Tibial nerve (tissue), 4 donors: ENCODE measurements around the gene FSD2. TPM values are rescaled to one million over a fixed set of nuclear protein-coding genes. Genes with fewer than 3 reads are reported as not detected.

Source experiments
- DNase-seq, 2 donors: peaks; one replicate each; pipeline ENCODE4 v3.0.0-alpha.2; 2019; ENCODE audit warnings: low spot score in 2 of 2
- H3K27ac ChIP-seq, 4 donors: fragments of 200-600 bp; sonication (generic) in 3 of 4; one replicate each; pipeline ENCODE4 v1.5.1; 2017 to 2019; ENCODE audit warnings: mild to moderate bottlenecking in 1 of 4
- H3K27me3 ChIP-seq, 2 donors: fragments of 200-600 bp; sonication (generic) in 1 of 2; one replicate each; pipeline versions ENCODE4 v1.5.1 to v1.6.0; 2017 to 2019
- H3K36me3 ChIP-seq, 3 donors: fragments of 200-600 bp; sonication (generic); one replicate each; pipeline ENCODE4 v1.5.1; 2018 to 2019
- H3K4me1 ChIP-seq, 4 donors: fragments of 200-600 bp; sonication (generic) in 3 of 4; one replicate each; pipeline ENCODE4 v1.5.1; 2017 to 2019
- H3K4me3 ChIP-seq, 4 donors: fragments of 200-600 bp; sonication (generic) in 3 of 4; one replicate each; pipeline ENCODE4 v1.5.1; 2017 to 2019; ENCODE audit warnings: mild to moderate bottlenecking in 1 of 4, moderate library complexity in 1 of 4
- H3K9me3 ChIP-seq, 4 donors: fragments of 200-600 bp; sonication (generic) in 3 of 4; one replicate each; pipeline ENCODE4 v1.5.1; 2017 to 2019
- EP300 ChIP-seq, 2 donors: sonication (generic); formaldehyde crosslinking; IDR thresholded peaks; one replicate each; pipeline ENCODE4 v1.6.1; 2017; ENCODE audit warnings: antibody characterized with exemption in 2 of 2, mild to moderate bottlenecking in 1 of 2
- POLR2A ChIP-seq, 2 donors: fragments of 450-650 bp; IDR thresholded peaks; one replicate each; pipeline ENCODE4 v1.6.1; 2017; ENCODE audit warnings: antibody characterized with exemption in 2 of 2, mild to moderate bottlenecking in 2 of 2, moderate library complexity in 2 of 2
- WGBS, 2 donors: methylation state at CpG; one replicate each; pipeline ENCODE4 v1.1.5; 2018; 5-methylcytosine and 5-hydroxymethylcytosine counted together
- total RNA-seq, 4 donors: library from RNA; depleted of rRNA; stranded (reverse); fragments of >200 nt; gene quantifications; one replicate each; pipeline ENCODE4 v1.1.0, GENCODE V29; 2016
- TF ChIP-seq, protein P1 (sequence below), 5 experiments: fragments of 200-600 bp in 3 of 5; fragments of 450-650 bp in 2 of 5; sonication (generic) in 3 of 5; IDR thresholded peaks; one replicate each; pipeline ENCODE4 v1.5.1; 2016 to 2019; ENCODE audit warnings: antibody characterized with exemption in 5 of 5, mild to moderate bottlenecking in 3 of 5, moderate library complexity in 2 of 5

The FSD2 gene
- total RNA-seq, 4 donors from 2014 or later: 0.20 TPM; not detected in 3

DNA sequence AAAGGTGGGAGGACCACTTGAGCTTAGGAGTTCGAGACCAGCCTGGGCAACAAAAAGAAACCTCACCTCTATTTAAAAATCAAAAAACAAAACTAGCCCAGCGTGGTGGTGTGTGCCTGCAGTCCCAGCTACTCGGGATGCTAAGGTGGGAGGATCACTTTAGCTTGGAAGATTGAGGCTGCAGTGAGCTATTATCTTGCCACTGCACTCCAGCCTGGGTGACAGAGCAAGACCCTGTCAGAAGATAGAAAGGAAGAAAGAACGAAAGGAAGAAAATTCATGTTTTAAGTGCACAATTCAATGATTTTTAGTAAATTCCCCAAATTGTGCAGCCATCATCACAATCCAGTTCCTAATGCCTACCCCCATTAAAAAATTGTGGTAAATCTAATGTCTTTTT, 7.8 kb downstream of the FSD2 start:
- no peak overlapping the region for H3K4me3 ChIP-seq
- H3K36me3 ChIP-seq: peaks cover 0 to 17% (median 0%) of the 10 kb centered on the region in 3 donors
- no peak for DNase-seq
- no peaks in the 10 kb centered on the region for H3K4me1 ChIP-seq
- 84% methylated on average over 4 of the region's 4 CpGs for WGBS, 2 donors
- TF ChIP-seq, protein P1, sequence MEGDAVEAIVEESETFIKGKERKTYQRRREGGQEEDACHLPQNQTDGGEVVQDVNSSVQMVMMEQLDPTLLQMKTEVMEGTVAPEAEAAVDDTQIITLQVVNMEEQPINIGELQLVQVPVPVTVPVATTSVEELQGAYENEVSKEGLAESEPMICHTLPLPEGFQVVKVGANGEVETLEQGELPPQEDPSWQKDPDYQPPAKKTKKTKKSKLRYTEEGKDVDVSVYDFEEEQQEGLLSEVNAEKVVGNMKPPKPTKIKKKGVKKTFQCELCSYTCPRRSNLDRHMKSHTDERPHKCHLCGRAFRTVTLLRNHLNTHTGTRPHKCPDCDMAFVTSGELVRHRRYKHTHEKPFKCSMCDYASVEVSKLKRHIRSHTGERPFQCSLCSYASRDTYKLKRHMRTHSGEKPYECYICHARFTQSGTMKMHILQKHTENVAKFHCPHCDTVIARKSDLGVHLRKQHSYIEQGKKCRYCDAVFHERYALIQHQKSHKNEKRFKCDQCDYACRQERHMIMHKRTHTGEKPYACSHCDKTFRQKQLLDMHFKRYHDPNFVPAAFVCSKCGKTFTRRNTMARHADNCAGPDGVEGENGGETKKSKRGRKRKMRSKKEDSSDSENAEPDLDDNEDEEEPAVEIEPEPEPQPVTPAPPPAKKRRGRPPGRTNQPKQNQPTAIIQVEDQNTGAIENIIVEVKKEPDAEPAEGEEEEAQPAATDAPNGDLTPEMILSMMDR (IDR thresholded peaks at IDR 0.05): no peak
- TF ChIP-seq EP300 (IDR thresholded peaks at IDR 0.05) (no peak), POLR2A (IDR thresholded peaks at IDR 0.05) (no peak)
- H3K27ac ChIP-seq: no peak overlapping the region
- peaks cover 0 to 6% (median 0%) of the 10 kb centered on the region in 4 donors for H3K9me3 ChIP-seq
- H3K27me3 ChIP-seq: no peaks in the 10 kb centered on the region

DNA sequence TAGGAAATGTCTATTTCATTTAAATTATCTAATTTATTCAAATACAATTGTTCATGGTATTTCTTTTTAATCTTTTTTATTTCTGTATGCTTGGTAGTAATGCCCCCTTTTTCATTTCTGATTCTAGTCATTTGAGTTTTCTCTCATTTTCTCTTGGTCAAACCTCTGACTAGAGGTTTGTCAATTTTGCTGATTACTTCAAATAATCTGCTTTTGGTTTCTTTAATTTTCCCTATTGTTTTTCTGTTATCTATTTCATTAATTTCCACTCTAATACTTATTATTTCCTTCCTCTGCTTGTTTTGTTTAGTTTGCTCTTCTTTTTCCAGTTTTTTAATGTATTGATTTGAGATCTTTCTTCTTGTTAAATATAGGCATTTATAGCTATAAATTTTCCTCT, 12.1 kb downstream of the FSD2 start:
- Histone ChIP-seq H3K4me1 (no peaks in the 10 kb centered on the region), H3K36me3 (peaks cover 0 to 3% (median 0%) of the 10 kb centered on the region in 3 donors), H3K4me3 (no peak overlapping the region), H3K27me3 (no peaks in the 10 kb centered on the region), H3K27ac (no peak overlapping the region), H3K9me3 (peaks cover 0 to 6% (median 0%) of the 10 kb centered on the region in 4 donors)
- TF ChIP-seq, protein P1 (IDR thresholded peaks at IDR 0.05): no peak
- TF ChIP-seq EP300 (IDR thresholded peaks at IDR 0.05) (no peak), POLR2A (IDR thresholded peaks at IDR 0.05) (no peak)
- DNase-seq: no peak

- Histone ChIP-seq H3K4me1 (no peaks in the 10 kb centered on the region), H3K4me3 (no peak overlapping the region), H3K9me3 (peaks cover 0 to 6% (median 0%) of the 10 kb centered on the region in 4 donors), H3K36me3 (peaks cover 0 to 3% (median 0%) of the 10 kb centered on the region in 3 donors), H3K27ac (no peak overlapping the region), H3K27me3 (no peaks in the 10 kb centered on the region)
- no peak for TF ChIP-seq POLR2A (IDR thresholded peaks at IDR 0.05)
- no peak for TF ChIP-seq EP300 (IDR thresholded peaks at IDR 0.05)
- TF ChIP-seq, protein P1 (IDR thresholded peaks at IDR 0.05): no peak
- DNase-seq: no peak
- 65 to 85% methylated on average over 1 of the region's 1 CpG for WGBS, 2 donors
Measured at GRCh38 chr15:82792068-82792467, 13.8 kb downstream of the FSD2 start.

- Histone ChIP-seq H3K4me3 (no peak overlapping the region), H3K36me3 (peaks cover 0 to 11% (median 0%) of the 10 kb centered on the region in 3 donors), H3K27me3 (no peaks in the 10 kb centered on the region), H3K9me3 (peaks cover 0 to 6% (median 0%) of the 10 kb centered on the region in 4 donors), H3K27ac (no peak overlapping the region), H3K4me1 (no peaks in the 10 kb centered on the region)
- no peak for DNase-seq
- no peak for TF ChIP-seq EP300 (IDR thresholded peaks at IDR 0.05)
- 87 to 93% methylated on average over 11 of the region's 11 CpGs for WGBS, 2 donors
Measured at GRCh38 chr15:82790321-82790720, 15.5 kb downstream of the FSD2 start.

DNA sequence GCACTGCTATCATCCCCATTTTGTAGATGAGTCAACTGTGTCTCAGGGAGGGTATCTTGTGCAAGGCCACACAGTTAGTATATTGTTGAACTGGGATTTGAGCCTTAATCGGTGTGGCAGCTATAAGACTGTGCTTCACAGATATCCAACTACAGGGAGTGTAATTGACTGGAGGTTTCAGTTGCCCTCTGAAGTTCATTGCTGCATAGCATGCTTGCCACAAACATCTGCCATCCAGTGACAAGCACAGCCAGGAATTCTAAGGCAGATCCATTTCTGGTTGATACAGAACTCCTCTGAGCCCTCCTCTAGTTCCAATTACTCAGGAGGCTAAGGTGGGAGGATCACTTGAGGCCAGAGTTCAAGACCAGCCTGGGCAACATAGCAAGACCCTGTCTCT, 16.4 kb downstream of the FSD2 start:
- no peak for TF ChIP-seq EP300 (IDR thresholded peaks at IDR 0.05)
- TF ChIP-seq, protein P1 (IDR thresholded peaks at IDR 0.05): no peak
- no peak for TF ChIP-seq POLR2A (IDR thresholded peaks at IDR 0.05)
- Histone ChIP-seq H3K4me1 (no peaks in the 10 kb centered on the region), H3K9me3 (peaks cover 0 to 6% (median 0%) of the 10 kb centered on the region in 4 donors), H3K36me3 (peaks cover 0 to 7% (median 0%) of the 10 kb centered on the region in 3 donors), H3K4me3 (no peak overlapping the region), H3K27ac (no peak overlapping the region), H3K27me3 (no peaks in the 10 kb centered on the region)
- no peak for DNase-seq
- 77 to 96% methylated on average over 1 of the region's 1 CpG for WGBS, 2 donors

- 91 to 97% methylated on average over 2 of the region's 2 CpGs for WGBS, 2 donors
- Histone ChIP-seq H3K36me3 (peaks cover 0 to 7% (median 0%) of the 10 kb centered on the region in 3 donors), H3K27ac (no peak overlapping the region), H3K27me3 (no peaks in the 10 kb centered on the region), H3K4me3 (no peak overlapping the region), H3K9me3 (peaks cover 0 to 3% (median 0%) of the 10 kb centered on the region in 4 donors), H3K4me1 (no peaks in the 10 kb centered on the region)
- TF ChIP-seq POLR2A (IDR thresholded peaks at IDR 0.05): no peak
- TF ChIP-seq, protein P1 (IDR thresholded peaks at IDR 0.05): no peak
- TF ChIP-seq EP300 (IDR thresholded peaks at IDR 0.05): no peak
- no peak for DNase-seq
Measured at GRCh38 chr15:82788496-82788895, 17.4 kb downstream of the FSD2 start.
